HG03571 (cell line): ENCODE data around the gene SMCO1.
"Not testable (repeated sequence)": the region's sequence is repeated elsewhere in the genome, so short reads cannot be mapped to it uniquely, and the experiment has no call there.

Experiments
- ATAC-seq: cut with Tn5 transposase; IDR thresholded peaks from one replicate; pipeline ENCODE4 v1.9.1; 2021; ENCODE audit not compliant: unreplicated experiment

Gene SMCO1

GRCh38 chr3:196496183-196496582, 19.0 kb downstream of the SMCO1 start:
- no peak for ATAC-seq

GRCh38 chr3:196493292-196493691, 21.9 kb downstream of the SMCO1 start:
- ATAC-seq, result no peak

GRCh38 chr3:196492080-196492479, 23.1 kb downstream of the SMCO1 start:
- no peak for ATAC-seq

DNA sequence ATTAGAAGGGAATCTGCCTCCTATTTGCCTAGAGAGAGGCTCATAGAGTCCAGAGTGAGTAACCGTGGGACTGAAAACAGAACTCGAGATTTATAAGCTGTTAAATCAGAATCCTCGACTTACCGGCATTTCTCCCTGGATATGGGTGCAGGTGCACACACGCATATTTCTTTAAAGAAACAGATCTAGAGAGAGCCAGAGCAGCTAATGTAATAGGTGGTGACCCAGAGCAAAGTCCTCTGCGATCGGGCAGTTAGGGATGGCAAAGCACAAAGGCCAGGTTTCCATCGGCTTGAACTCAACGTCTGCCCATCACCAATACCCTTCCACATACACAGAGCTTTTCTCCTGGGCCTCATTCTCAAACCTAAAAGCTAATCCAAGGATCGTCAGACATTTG, 25.4 kb downstream of the SMCO1 start:
- no peak for ATAC-seq

GRCh38 chr3:196486263-196486662, 28.9 kb downstream of the SMCO1 start:
- ATAC-seq, result no peak

- ATAC-seq, result no peak
Observed at GRCh38 chr3:196477678-196478077, 37.5 kb downstream of the SMCO1 start.

DNA sequence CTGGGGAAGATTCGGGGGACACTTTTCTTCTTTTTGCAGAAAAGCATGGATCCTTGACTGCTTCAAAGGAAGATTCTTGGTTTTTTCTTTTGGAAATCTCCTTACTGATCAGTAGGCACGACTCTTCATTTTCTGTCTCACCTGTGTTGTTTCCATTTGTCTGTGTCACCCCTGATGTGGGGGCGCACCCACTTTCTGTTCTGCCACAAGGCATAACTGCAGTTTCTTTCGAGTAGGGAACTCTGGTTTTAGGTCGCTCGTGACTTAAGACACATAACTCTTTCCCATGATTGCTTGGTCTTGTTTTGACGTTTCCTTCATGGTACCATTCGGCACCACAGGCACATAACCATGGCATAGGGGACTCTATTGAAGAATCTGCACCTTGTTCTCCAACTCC, 42.9 kb downstream of the SMCO1 start:
- no peak for ATAC-seq

DNA sequence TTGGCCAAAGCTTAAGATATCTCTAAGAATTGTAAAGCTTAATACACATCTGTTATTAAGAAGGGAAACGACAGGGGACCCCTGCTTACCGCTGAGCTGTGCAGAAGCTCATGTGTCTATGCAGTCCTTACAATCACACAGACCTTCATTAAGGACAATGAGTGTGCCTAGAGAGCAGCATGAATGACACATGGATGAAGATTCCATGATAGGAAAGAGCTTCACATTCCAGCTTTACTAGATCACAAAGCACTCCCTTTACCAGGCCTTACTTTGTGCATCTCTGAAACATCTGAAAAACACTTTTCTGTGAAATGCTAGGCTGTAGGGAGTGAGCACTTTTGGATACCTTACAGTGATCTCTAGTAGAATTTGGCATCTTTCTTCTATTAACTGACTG, 43.6 kb downstream of the SMCO1 start:
- ATAC-seq, result no peak

DNA sequence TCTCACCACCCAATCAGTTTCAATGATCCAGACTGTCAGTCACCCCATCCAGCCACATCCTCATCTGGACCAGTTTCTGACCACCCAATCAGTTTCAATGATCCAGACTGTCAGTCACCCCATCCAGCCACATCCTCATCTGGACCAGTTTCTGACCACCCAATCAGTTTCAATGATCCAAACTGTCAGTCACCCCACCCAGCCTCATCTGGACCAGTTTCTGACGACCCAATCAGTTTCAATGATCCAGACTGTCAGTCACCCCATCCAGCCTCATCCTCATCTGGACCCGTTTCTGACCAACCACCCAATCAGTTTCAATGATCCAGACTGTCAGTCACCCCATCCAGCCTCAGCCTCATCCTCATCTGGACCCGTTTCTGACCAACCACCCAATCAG, 45.0 kb downstream of the SMCO1 start:
- not testable (repeated sequence) for ATAC-seq

- no peak for ATAC-seq
Observed at GRCh38 chr3:196463804-196464203, 51.3 kb downstream of the SMCO1 start.

- ATAC-seq, result no peak
Observed at GRCh38 chr3:196463478-196463756, 51.7 kb downstream of the SMCO1 start.

GRCh38 chr3:196462680-196463477, 52.3 kb downstream of the SMCO1 start:
- ATAC-seq, result not testable (repeated sequence)

DNA sequence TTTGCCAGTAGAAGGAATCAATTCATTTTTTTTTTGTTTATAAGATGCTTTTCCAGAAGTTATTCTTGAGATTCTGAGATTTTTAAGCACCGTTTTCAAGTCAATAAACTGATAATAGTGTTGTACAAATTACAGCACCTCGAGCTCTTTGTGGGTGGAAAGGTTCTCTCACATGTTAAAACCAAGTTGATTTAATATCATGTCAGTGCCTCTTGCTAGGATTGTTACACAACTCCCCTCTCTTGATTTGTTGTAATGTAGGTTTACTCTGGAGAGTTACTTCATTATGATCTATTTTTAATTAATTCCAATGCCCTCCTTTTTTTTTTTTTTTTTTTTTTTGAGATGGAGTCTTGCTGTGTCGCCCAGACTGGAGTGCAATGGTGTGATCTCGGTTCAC, 57.1 kb downstream of the SMCO1 start:
- no peak for ATAC-seq

GRCh38 chr3:196457470-196457869, 57.7 kb downstream of the SMCO1 start:
- ATAC-seq, result not testable (repeated sequence)
